Esophagus squamous epithelium (tissue), 4 donors: ENCODE measurements around the gene PADI2.

Experiments used
- POLR2A ChIP-seq, 4 donors: fragments of 450-650 bp; IDR thresholded peaks; one replicate each; pipeline ENCODE4 v1.6.1; 2017; ENCODE audit warnings: antibody characterized with exemption in 4 of 4, mild to moderate bottlenecking in 4 of 4, moderate library complexity in 3 of 4
- TF ChIP-seq, protein P1 (sequence below), 6 experiments: fragments of 450-650 bp in 4 of 6; fragments of 200-600 bp in 2 of 6; sonication (generic) in 2 of 6; IDR thresholded peaks; one replicate each; pipeline ENCODE4 v1.5.1; 2016 to 2019; ENCODE audit warnings: antibody characterized with exemption in 6 of 6, mild to moderate bottlenecking in 4 of 6, moderate library complexity in 4 of 6

- TF ChIP-seq, protein P1, sequence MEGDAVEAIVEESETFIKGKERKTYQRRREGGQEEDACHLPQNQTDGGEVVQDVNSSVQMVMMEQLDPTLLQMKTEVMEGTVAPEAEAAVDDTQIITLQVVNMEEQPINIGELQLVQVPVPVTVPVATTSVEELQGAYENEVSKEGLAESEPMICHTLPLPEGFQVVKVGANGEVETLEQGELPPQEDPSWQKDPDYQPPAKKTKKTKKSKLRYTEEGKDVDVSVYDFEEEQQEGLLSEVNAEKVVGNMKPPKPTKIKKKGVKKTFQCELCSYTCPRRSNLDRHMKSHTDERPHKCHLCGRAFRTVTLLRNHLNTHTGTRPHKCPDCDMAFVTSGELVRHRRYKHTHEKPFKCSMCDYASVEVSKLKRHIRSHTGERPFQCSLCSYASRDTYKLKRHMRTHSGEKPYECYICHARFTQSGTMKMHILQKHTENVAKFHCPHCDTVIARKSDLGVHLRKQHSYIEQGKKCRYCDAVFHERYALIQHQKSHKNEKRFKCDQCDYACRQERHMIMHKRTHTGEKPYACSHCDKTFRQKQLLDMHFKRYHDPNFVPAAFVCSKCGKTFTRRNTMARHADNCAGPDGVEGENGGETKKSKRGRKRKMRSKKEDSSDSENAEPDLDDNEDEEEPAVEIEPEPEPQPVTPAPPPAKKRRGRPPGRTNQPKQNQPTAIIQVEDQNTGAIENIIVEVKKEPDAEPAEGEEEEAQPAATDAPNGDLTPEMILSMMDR (IDR thresholded peaks at IDR 0.05): no peak
- no peak for TF ChIP-seq POLR2A (IDR thresholded peaks at IDR 0.05)
Measured at GRCh38 chr1:17112496-17113236, 6.6 kb downstream of the PADI2 start.
